Activated T-helper 17 cell treated with anti-CD3 and anti-CD28 coated beads, Interleukin-2, amount 50 U/mL, for 72 hours (primary cell): ENCODE results near the gene ACAD8. TPM values are rescaled to one million over a fixed set of nuclear protein-coding genes. Genes with fewer than 3 reads are reported as not detected.

Experiments
- ATAC-seq: fragments of 150-1000 bp; cut with Tn5 transposase; replicated peaks from 2 replicates; pipeline ENCODE4 v1.10.0; 2021; ENCODE audit warnings: mild to moderate bottlenecking, moderate library complexity
- H3K27ac Mint-ChIP-seq: one replicate; pipeline ENCODE4 v1.8.0; 2022; ENCODE audit warnings: mixed read lengths
- H3K27me3 Mint-ChIP-seq: one replicate; pipeline ENCODE4 v1.8.0; 2022; ENCODE audit warnings: mixed read lengths
- H3K36me3 Mint-ChIP-seq: one replicate; pipeline ENCODE4 v1.8.0; 2022; ENCODE audit warnings: low read depth, mild to moderate bottlenecking, mixed read lengths
- H3K4me1 Mint-ChIP-seq: one replicate; pipeline ENCODE4 v1.8.0; 2022; ENCODE audit warnings: mixed read lengths
- H3K4me3 Mint-ChIP-seq: one replicate; pipeline ENCODE4 v1.8.0; 2022; ENCODE audit warnings: mild to moderate bottlenecking, mixed read lengths
- H3K9me3 Mint-ChIP-seq: one replicate; pipeline ENCODE4 v1.8.0; 2022; ENCODE audit warnings: mixed read lengths
- total RNA-seq, 2 donors: library from RNA; stranded (reverse); gene quantifications; one replicate each; pipeline ENCODE4 v1.2.3, GENCODE V29; 2022

ACAD8 gene
- total RNA-seq = 10 to 100 TPM; 22.8 to 23.7 TPM

DNA sequence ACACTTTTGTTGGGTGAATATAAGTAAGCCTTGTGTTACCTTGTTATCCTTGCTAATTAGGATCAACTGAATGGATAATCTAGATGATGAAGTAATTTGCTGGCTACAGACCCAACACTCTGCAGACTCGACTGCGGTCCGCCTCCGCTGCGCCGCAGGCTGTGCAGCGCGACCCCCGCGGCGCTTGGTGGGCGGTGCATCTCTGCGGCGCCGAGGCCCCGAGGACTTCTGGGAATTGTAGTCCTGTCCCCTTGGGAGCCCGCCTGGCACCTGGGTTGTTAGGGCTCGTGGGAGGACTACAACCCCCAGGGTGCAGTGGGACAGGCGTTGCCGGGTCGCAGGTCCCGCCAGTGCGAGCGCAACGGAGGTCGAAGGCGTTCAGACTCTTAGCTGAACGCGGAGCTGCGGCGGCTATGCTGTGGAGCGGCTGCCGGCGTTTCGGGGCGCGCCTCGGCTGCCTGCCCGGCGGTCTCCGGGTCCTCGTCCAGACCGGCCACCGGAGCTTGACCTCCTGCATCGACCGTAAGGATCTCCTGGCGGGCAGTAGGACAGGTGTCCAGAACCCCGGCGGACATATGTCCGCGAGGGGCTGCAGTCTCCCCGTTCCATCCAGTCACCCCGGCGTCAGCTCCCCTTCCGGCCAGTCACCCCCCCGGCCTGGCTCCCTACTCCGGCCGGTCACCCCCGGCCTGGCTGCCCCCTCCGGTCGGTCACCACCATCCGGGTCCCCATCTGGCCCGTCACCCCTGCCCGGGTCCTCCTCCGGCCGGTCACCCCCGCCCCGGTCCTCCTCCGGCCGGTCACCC, at the start of gene ACAD8, which contains the start of gene THYN1:
TSS of gene ACAD8 (plus strand) at position 381 of the 806 bp plus-strand sequence. CDS start at position 414, 33 bp downstream.
TSS of gene THYN1 (minus strand) at position 165 of the 806 bp plus-strand sequence. CDS start 470 bp downstream, outside the sequence.
- Mint-ChIP-seq H3K9me3 (no peaks in the 10 kb centered on the region), H3K27ac (peak within 1 kb of the TSS; percentile 92), H3K27me3 (no peaks in the 10 kb centered on the region), H3K36me3 (peaks cover 41% of the 10 kb centered on the region), H3K4me3 (peak within 1 kb of the TSS; percentile 98), H3K4me1 (peaks cover 18% of the 10 kb centered on the region)
- ATAC-seq = peak; percentile 96

DNA sequence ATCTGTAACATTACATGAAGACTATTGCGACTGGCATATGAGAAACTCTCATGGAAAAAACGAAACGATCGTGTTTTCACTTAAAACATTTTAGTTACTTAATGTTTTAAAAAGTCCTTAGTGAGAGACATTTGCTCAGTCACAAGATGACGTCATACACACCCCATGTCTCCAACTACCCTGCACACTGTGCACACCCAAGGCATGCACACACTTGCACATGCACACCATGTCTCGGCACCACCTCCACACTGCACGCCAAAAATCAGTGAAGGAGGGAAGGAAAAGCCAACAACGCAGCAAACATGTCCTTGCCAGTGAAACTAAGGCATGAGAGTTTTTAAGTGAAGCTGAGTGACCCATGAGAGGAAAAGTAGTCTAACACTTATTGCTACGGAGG, 47.6 kb upstream of the ACAD8 start:
- no peak overlapping the region for H3K4me3 Mint-ChIP-seq
- ATAC-seq = no peak
- no peaks in the 10 kb centered on the region for H3K27me3 Mint-ChIP-seq
- H3K9me3 Mint-ChIP-seq = no peaks in the 10 kb centered on the region
- H3K36me3 Mint-ChIP-seq = peaks cover 97% of the 10 kb centered on the region
- peaks cover 4% of the 10 kb centered on the region for H3K4me1 Mint-ChIP-seq
- H3K27ac Mint-ChIP-seq = no peak overlapping the region

DNA sequence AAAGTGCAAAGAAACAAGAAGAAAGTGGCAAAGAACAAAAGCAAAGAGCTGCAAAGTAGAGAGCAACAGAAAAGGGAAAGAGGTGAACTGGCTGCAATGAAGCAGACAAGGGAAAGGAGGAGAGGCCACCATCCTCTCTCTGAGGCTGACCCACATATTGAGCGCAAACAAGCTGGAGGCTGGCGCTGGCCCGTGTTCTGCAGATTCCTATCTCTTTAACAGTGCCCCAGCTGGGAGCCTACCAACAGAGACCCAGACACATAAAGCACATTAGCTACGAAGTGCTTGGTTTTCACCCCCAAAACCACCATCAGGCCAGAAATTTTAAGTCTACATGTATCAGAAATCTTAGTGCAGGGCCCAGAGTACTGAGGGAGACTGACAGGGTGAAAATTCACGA, 47.2 kb upstream of the ACAD8 start:
- Mint-ChIP-seq H3K36me3 (peaks cover 97% of the 10 kb centered on the region), H3K27ac (no peak overlapping the region), H3K4me3 (no peak overlapping the region), H3K9me3 (no peaks in the 10 kb centered on the region), H3K27me3 (no peaks in the 10 kb centered on the region), H3K4me1 (peaks cover 4% of the 10 kb centered on the region)
- no peak for ATAC-seq

DNA sequence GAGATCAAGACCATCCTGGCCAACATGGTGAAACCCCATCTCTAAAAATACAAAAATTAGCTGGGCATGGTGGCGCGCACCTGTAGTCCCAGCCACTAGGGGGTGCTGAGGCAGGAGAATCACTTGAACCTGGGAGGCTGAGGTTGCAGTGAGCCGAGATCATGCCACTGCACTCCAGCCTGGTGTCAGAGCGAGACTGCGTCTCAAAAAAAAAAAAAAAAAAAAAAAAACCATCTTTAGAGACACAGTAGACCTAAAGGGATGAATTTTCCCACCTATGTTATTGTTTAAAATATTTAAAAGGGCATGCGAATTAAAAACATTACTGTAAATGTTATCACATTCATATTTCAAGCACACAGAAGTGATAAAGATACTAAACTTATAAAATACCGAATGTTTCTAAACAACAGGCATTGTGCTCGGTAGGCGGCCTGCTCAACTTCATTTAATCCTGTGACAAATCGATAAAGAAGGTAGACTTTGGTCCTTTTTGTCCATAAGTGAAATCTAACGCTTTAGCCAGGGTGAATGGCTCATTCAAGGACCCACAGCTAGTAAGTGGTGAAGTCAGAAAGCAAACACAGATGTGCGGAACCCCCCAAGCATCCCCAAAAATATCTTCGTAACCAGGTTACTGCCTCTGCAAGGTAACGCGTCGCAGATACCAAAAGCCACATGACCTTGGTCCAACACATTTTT, 45.7 kb upstream of the ACAD8 start:
- Mint-ChIP-seq H3K27ac (no peak overlapping the region), H3K9me3 (no peaks in the 10 kb centered on the region), H3K4me1 (peaks cover 12% of the 10 kb centered on the region), H3K27me3 (no peaks in the 10 kb centered on the region), H3K36me3 (peaks cover 97% of the 10 kb centered on the region), H3K4me3 (no peak overlapping the region)
- ATAC-seq = peak; percentile 21

DNA sequence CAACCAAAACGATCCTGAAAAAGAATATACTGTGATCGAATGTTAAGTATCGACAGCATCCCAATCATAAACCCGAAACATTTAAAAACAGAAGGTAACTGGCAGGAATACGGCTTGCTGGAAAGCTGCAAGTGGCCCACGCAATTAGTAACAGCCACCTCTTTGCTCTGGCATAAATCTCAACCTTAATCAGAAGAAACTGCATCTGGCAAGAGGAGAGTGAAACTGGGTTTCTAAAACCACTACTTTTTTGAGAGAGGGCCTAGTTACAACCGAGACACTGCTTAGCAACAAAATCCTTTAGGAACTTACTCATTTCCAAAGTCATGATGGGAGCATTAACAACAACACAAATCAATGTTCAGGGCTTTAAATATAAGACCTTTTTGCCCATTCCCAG, 37.5 kb upstream of the ACAD8 start:
- Mint-ChIP-seq H3K27ac (peak overlapping the region; percentile 37), H3K4me1 (peaks cover 28% of the 10 kb centered on the region), H3K36me3 (peaks cover 95% of the 10 kb centered on the region), H3K4me3 (no peak overlapping the region), H3K9me3 (no peaks in the 10 kb centered on the region), H3K27me3 (no peaks in the 10 kb centered on the region)
- ATAC-seq = peak; percentile 53

DNA sequence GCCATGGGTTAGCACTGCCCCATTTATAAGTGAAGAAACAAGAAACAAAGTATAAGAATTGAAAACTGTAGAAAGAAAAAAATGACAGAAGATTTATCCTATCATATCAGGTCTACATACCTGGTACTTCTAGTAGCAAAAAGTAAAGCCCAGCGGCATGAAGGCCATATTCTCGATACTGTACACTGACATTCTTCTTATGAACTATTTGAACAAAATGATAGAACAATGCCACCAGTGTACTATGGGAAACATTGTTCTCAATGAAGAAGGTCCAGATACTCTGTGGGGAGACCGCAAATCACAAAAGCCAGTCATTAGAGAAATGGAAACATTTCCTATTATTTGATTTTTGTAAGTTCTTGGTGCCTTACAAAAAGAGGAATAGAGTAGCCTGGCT, 36.6 kb upstream of the ACAD8 start:
- ATAC-seq = no peak
- Mint-ChIP-seq H3K36me3 (peaks cover 94% of the 10 kb centered on the region), H3K27me3 (no peaks in the 10 kb centered on the region), H3K27ac (no peak overlapping the region), H3K9me3 (no peaks in the 10 kb centered on the region), H3K4me3 (no peak overlapping the region), H3K4me1 (peaks cover 26% of the 10 kb centered on the region)

DNA sequence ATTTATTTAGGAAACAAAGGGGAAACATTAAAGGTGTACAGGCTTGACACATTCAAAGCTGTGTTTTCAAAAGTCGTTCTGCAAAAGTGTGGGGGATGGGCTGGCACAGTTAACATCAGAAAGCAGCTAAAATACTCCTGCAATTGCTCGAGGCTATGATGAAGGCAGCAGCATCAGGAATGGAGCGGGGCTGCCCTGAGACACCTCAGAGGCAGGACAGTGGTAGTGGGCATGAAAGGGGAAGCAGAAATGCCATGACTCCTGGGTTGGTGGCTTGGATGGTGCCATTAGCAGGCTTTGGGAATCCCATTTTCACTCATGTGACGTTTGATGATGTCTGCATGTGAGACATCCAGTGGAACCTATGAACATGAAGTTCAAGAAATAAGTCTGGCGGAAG, 30.2 kb upstream of the ACAD8 start:
- Mint-ChIP-seq H3K4me3 (peak overlapping the region; percentile 95), H3K27me3 (no peaks in the 10 kb centered on the region), H3K27ac (peak overlapping the region; percentile 98), H3K4me1 (peaks cover 42% of the 10 kb centered on the region), H3K9me3 (no peaks in the 10 kb centered on the region), H3K36me3 (peaks cover 63% of the 10 kb centered on the region)
- ATAC-seq = no peak

DNA sequence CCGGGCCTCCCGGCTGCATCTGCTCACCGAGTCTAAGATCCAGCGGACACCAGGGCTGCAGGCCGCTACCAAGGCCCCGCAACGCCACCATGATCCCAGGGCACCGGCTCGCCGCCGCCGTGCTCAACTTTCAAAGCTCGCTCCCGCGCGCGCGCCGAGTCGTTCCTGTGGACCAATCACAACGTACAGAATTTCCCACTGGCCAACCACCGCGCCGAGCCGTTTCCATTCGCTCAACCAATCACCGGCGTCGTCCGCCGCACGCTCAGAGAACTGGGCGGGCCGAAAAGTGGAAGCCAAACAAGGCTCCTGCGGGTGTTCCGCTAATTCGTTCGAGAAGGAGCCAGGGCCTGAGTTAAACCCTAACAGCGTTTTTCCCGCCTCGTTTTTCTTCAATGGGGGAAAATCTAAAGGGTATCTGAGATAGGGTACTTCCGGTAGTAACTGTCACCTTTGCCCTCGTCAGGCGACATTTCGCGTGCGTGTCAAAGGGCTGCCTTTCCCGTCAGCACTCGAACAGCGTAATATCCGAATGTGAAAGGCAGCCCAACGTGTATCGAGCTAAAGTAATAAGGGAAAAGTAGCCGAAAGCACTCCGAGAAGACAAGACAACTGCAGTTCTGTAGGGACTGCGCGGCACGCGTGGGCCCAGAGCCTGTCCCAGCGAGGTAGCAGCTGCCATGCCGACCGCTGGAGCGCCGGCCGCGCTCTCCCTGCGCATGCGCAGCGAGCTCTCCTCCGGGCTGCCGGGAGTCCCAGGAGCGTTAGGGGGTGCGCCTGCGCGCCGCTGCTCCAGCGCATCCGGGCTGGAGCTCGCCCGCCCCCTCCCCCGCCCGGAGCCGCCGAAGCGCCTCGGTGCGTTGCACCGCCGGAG, 29.3 kb upstream of the ACAD8 start, which contains the start of the genes NCAPD3 and VPS26B:
TSS of gene NCAPD3 (minus strand) at position 132 of the 874 bp plus-strand sequence. CDS start at position 91, 41 bp downstream.
TSS of gene VPS26B (plus strand) at position 836 of the 874 bp plus-strand sequence. CDS start 452 bp downstream, outside the sequence.
- no peaks in the 10 kb centered on the region for H3K9me3 Mint-ChIP-seq
- H3K27ac Mint-ChIP-seq = peak within 1 kb of the TSS; percentile 98
- H3K4me1 Mint-ChIP-seq = peaks cover 34% of the 10 kb centered on the region
- H3K4me3 Mint-ChIP-seq = peak within 1 kb of the TSS; percentile 96
- peaks cover 53% of the 10 kb centered on the region for H3K36me3 Mint-ChIP-seq
- H3K27me3 Mint-ChIP-seq = no peaks in the 10 kb centered on the region
- peak; percentile 83 for ATAC-seq

DNA sequence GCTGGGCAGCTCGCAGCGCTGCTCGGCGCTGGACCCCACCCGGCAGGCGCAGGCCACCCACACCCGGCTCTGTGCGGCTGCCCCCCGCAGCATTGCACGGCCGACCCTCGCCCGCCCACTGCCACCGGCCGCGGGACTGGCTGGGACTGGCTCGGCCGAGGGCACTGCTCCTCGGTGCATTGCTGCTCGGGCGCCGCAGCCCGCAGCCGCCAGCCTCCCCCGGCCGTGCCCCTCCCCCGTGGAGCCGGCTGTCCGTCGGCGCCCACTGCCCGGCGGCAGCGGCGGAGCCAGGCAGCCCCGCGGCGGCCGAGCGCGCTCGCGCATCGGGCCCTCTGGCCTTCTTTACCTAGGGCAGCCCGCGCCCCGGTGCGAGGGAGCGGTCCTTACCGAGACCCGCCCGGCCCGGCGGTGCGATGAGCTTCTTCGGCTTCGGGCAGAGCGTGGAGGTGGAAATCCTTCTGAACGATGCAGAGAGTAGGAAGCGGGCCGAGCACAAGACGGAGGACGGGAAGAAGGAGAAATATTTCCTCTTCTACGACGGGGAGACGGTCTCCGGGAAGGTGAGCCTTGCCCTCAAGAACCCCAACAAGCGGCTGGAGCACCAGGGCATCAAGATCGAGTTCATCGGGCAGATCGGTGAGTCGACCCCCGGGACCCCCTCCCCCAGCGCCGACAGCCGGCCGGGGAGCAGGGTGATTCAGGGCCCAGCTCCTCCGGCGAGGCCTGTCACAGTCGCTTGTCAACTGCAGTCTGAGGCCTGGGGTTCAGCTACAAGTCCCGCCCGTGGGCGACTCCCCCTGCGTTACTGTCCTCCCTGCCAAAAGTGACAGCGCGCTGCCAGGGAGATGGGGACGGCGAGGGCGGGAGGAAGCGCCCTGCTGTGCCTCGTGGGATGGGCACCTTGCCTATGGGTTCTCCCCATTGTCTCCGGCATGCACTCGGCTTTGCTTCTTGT, 28.4 kb upstream of the ACAD8 start:
- H3K9me3 Mint-ChIP-seq = no peaks in the 10 kb centered on the region
- peaks cover 46% of the 10 kb centered on the region for H3K36me3 Mint-ChIP-seq
- no peaks in the 10 kb centered on the region for H3K27me3 Mint-ChIP-seq
- peak overlapping the region; percentile 85 for H3K27ac Mint-ChIP-seq
- peaks cover 40% of the 10 kb centered on the region for H3K4me1 Mint-ChIP-seq
- peak overlapping the region; percentile 96 for H3K4me3 Mint-ChIP-seq
- peak; percentile 45 for ATAC-seq

DNA sequence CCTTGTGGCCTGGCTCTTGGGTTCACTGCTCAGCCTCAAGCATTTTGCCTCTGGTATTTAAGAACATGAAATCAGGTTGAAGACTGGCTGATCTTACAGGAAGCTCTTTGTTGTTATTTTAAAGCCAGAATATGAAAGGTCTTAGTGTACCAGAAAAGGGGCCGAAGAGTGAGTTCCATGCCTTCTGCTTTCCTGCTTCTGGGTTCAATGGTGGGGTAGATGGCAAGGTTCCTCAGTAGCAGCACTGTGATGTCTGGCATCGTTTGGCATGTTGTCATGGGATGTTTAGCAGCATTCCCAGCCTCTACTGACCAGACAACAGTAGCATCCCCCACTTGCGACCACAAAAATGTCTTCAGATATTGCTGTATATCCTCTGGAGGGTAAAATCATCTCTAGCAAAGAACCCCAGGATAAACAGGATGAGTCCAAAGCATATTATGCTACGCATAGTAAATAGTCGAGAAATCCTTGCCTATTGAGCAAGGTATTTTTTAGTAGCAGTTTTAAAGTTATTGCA, 26.5 kb upstream of the ACAD8 start:
- no peak for ATAC-seq
- Mint-ChIP-seq H3K9me3 (no peaks in the 10 kb centered on the region), H3K4me1 (peaks cover 47% of the 10 kb centered on the region), H3K27ac (peak overlapping the region; percentile 48), H3K4me3 (peak overlapping the region; percentile 96), H3K36me3 (peaks cover 29% of the 10 kb centered on the region), H3K27me3 (no peaks in the 10 kb centered on the region)

DNA sequence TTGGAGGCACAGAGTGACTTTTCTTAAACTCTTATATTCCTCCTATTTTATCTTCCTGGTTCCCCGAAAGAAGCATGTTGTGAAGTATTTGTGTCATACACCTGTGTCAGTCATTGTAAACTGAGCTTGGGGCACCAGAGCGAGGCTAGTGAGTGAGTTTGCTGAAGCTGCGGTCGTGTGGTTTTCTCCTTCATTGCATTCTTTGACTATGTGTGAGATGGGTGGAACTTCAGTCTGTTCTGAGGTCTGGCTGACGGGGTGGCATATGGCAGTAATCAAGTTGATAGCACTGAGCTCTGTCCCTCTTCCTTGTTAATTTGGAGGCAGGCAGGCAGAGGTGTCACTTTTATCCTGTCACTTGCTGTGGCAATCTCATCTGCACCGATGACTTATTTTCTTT, 24.7 kb upstream of the ACAD8 start:
- Mint-ChIP-seq H3K27ac (no peak overlapping the region), H3K27me3 (no peaks in the 10 kb centered on the region), H3K4me1 (peaks cover 39% of the 10 kb centered on the region), H3K36me3 (peaks cover 12% of the 10 kb centered on the region), H3K9me3 (no peaks in the 10 kb centered on the region), H3K4me3 (no peak overlapping the region)
- ATAC-seq = no peak

DNA sequence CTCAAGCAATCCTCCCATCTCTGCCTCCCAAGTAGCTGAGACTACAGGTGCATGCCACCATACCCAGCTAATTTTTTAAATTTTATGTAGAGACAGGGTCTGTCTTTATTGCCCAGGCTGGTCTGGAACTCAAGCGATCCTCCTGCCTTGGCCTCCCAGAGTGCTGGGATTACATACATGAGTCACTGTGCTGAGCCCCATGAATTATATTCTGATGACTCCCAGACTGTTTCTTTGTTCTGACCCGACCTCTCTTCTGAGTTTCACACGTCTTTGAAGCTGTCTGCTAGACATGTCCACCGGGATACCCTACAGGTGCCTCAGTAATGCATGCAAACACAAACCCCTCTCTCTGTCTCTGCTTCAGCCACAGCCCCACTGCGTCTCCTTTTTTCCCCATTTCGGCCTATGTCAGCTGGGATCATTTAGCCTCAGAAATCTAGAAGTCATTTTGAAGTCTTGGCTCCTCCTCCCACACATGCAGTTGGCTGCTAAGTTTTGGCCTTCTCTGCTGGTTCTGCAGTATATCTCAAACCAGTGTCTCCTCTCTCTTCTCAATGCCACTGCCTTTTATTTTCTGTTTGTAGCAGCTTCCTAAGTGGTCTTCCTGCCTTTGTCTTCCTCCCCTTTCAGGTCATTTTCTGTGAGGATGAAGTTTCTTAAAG, 24.1 kb upstream of the ACAD8 start:
- H3K4me1 Mint-ChIP-seq = peaks cover 39% of the 10 kb centered on the region
- peaks cover 5% of the 10 kb centered on the region for H3K36me3 Mint-ChIP-seq

More for the DNA sequence above, 24.1 kb upstream of the ACAD8 start:
- H3K27me3 Mint-ChIP-seq = no peaks in the 10 kb centered on the region
- no peaks in the 10 kb centered on the region for H3K9me3 Mint-ChIP-seq
- peak overlapping the region; percentile 61 for H3K27ac Mint-ChIP-seq
- ATAC-seq = no peak
- H3K4me3 Mint-ChIP-seq = peak overlapping the region; percentile 19
